Frontal cortex (tissue), 4 donors: ENCODE measurements around the gene WNT4. TPM values are rescaled to one million over a fixed set of nuclear protein-coding genes. Genes with fewer than 3 reads are reported as not detected.
"Not testable (repeated sequence)": the region's sequence is repeated elsewhere in the genome, so short reads cannot be mapped to it uniquely, and the experiment has no call there.

Source experiments
- DNase-seq, 2 donors: peaks; one replicate each; pipeline ENCODE4 v3.0.0; 2012; ENCODE audit warnings: low spot score in 2 of 2
- FAIRE-seq: peaks from 2 replicates; lab custom pipeline; 2012; peaks lifted over from hg19 to GRCh38; lab: Jason Lieb, UNC
- total RNA-seq: library from RNA; depleted of rRNA; stranded (reverse); fragments of >200 nt; gene quantifications from one replicate; pipeline ENCODE4 v1.2.3, GENCODE V29; 2014
- donor health status: control.
- donor health status: control.
- donor health status: control.

WNT4 gene
- total RNA-seq, 1 donor from 2014 or later = 3.3 TPM

DNA sequence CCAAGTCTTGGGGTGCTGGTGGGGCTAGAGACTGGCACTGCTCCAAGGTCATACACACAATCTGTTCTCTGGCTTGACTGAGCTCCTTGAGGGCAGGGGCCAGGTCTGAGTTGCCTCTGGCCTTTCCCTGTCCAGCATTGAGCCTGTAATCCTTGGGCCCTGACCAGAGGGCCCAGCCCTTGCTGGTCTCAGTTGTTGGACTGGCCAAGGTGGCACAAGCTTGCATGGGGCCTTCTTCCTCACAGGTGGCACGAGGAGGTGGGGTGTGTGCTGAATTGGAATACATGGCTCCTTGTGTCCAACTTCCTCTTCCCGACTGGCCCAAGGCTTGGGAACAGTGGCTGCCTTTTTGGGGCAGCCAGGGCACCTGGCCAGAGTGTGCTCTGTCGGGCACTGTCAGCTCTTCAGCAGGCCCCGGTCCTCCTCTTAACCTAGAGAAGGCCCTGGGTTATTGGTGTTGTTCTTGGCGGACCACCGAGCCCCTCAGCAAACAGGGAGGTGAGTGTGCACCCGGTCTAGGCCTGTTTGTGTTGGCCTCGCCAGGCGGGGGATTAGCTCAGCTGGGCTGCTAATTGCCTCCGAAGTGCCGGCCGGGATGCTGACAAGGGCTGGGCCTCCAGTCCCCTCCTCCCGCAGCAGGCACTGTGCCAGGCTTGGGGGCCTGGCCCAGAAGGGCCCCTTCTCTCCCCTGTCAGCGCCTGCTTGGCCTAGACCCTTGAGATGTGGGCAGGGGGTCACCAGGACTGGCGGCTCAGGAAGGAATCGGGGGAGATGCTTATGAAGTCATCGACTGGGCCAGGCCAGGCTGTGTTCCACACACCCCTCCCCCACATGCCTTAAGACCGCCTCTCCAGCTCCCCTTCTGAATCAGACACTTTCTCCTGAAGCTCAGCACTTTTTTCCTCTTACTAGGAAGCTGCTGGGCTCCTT lies 28.5 kb downstream of the WNT4 start:
- DNase-seq = no peak

DNA sequence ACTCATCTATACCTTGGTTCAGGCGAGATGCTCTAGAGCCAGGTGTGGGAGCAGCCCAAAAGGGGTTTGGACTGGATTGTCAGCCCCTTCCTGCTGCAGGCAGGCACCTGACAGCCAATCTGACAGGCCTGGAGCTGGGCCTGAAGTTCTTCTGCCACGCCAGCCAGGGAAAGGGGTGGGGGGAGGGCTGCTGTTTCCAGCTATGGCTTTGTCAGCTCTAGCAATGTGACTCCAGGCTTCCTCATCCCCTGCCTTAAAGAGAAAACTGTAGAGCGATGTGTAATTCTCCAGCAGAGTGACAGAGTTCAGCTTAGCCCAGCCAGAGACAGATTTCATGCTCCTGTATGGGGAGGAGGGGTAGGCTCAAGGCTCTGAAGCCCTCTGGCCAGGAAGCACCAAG lies 30.3 kb downstream of the WNT4 start:
- no peak for FAIRE-seq
- DNase-seq = no peak

More for the DNA sequence above, 28.5 kb downstream of the WNT4 start:
- no peak for FAIRE-seq

DNA sequence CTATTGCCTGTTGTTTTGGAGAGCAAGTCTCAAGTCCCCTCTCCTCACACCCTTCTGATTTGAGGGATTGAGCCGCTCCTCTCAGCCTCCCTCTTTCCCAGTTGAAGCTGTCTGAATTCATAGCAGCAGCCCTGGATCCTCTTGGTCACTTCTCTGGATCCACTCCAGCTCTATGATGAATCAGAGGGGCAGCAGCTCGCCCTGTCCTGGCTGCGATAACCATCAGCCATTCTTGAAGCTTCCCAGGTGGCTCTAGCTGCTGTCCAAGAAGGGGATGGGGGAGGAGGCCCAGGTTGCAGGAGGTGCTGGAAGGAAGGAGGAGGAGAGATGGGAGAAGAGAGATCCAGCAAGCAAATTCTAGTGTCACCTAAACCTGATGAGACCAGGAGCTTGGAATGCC lies 31.3 kb downstream of the WNT4 start:
- FAIRE-seq = no peak
- no peak for DNase-seq

DNA sequence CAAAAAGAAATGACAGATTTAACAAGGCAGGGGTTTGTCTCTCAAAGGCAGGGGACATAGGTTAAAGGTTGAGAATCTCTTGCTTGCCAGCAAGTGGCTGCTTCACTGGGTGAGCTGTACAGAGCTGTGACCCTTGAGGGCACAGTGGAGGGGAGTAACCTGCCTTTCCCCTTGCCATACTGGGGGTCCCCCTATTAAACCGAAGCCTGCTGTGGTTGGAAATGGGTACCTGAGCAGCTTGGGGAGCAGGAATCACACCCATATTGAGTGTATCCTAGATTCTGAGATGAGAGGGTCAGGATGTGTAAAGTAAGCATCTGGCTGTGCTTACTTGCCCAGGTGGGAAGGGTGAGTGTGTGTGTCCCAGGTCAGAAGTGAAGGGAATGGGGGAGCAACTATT lies 31.8 kb downstream of the WNT4 start:
- DNase-seq (no peak), FAIRE-seq (no peak)

DNA sequence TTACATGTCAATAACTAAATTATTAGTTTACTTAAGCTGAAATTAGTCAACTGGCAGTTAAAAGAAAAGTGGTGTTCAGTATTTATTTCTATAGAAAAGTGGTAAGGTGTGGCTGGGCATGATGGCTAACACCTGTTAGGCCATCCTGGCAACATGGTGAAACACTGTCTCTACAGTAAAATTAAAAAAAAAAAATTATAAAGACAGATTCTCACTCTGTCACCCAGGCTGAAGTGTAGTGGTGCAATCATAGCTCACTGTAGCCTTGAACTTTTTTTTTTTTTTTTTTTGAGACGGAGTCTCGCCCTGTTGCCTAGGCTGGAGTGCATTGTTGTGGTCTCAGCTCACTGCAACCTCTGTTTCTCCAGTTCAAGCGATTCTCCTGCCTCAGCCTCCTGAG lies 32.9 kb downstream of the WNT4 start:
- DNase-seq (no peak), FAIRE-seq (no peak)

DNA sequence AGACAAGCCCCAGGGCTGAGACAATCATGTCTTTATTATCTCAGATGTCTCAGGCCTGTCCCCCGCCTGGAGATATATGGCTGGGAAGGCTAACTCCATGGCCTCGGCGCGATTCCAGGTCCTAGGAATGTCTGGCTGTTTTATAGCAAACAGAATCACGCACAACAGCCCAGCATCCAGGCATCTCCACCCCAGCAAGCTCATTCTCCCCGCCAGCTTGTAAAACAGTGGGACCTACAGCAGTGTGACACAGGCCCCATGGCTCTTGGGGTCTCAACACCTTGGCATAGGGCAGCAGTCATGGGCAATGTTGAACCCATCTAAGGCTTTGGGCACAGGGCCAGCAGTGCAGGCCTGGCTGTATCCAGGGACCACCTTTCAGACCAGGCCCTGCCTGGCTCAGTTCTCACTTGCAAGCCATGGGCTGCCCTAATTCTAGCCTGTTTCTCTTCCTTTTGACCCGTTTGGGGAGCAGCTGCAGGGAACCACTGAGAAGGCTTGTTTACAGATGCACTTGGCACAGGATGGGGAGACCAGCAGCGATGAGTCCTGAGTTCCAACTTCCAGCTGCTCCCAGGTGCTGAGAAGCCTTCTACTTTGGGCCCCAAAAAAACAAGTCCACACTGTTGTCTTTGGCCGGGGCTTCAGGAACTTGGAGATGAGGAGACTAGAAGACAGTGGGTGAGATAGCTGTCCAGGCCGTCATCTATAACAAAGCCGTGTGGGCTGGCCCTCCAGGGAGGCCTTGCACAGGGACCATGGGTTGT lies 34.4 kb downstream of the WNT4 start:
- no peak for DNase-seq
- FAIRE-seq = no peak

DNA sequence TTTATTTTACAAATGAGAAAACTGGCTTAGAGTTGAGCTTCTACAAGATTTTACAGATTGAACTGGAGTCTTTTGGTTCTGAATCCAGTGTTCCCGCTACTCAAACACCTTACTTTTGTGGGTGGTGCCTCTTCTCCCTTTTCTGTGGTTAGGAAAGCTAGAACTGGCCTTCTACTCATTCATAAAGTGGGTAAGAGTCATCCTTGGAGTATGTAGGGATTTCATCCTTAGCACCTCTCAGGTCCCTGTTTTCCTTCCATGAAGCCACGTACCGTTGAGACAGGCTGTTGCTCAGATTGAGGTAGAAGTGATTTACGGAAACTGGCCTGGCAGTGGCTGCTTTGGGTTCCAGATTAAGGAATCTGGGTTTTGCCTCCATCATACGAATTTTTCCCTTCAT lies 35.8 kb downstream of the WNT4 start:
- FAIRE-seq (no peak), DNase-seq (no peak)

DNA sequence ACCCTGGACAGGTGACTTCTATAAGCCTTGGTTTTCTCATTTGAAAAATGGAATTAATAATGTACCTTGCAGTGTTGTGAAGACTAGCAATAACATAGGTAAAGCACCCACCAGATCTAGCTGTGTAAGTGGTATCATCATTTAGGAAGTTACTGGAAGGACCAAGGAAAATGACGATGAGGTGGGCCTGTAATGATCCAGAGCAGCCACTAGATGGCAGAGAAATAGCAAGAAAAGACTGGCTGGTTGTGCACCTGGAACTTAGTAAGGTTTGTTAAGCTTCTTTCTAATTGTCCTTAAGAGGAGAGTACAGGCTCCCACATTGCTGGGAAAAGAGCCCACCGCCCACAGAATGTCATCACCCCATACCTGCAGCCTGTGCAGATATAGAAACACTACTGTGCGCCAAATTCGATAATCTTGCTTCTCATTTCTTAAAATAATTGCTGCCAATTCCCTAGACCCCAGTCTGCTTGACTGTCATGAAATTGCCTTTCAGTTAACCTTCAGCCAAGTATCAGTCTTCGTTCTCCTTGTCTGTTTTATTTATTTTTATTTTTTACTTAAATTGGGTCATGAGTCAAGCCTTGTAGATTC lies 37.2 kb downstream of the WNT4 start:
- FAIRE-seq (no peak), DNase-seq (no peak)

DNA sequence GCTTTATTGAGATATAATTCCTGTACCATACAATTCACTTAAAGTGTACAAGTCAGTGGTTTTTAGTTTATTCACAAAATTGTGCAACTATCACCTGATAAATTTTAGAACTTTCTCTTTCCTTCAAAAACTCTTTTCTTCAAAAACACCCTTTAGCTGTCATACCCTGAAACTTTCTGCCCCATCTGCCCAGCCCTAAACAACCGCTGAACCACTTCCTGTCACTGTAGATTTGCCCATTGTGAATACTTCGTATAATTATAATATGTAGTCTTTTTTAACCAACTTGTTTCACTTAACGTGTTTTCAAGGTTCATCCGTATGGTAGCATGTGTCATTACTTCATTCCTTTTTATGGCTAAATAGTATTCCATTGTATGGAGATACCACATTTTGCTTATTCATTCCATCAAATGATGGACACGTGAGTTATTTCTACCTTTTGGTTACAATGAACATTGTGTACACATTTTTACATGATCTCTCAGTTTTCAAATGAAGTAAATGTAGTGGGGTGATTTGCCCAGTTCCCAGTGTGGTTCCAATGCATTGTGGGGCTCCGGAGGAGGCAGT lies 37.9 kb downstream of the WNT4 start:
- no peak for DNase-seq
- no peak for FAIRE-seq

DNA sequence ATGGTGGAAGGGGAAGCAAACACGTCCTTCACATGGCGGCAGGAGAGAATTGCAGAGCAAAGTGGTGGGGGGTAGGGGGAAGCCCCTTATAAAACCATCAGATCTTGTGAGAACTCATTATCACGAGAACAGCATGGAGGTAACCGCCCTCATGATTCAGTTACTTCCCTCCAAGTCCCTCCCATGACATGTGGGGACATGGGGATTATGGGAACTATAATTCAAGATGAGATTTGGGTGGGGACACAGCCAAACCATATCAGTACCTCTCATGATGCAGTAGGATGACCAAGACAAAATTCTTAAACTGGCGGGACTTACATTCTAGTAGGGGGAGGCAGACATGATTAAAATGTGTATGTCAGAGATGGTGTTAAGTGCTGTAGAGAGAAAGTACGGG lies 38.8 kb downstream of the WNT4 start:
- FAIRE-seq = no peak
- DNase-seq = no peak

DNA sequence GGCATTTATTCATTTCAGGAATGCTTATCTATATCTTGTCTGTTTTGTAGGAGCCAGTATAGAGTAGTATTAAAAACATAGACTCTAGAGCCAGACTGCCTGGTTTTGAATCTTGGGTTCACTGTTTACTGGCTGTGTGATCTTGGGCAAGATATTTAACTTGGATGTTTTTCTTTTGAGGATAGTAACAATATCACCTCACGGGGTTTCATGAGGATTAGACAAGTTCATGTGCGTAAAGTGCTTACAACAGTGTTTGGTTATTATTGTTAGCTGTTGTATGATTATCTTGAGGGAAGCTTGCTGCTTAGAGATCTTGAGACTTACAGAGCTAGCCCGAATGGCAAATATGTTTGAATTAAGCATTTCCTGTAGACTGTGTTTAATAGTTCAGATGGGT lies 40.2 kb downstream of the WNT4 start:
- FAIRE-seq (no peak), DNase-seq (no peak)

DNA sequence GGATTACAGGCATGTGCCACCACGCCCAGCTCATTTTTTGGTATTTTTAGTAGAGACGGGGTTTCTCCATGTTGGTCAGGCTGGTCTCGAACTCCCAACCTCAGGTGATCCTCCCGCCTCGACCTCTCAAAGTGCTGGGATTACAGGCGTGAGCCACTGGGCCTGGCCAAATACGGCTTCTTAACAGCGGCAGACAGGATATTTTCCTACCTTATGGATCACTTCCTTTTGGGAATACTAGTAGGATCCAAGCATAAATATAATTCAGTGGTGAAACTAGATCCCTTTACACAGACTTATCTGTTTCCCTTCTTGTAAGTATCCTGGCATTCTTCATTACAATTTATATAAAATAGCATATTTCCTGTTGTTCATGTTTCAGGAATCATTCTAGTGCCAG lies 40.9 kb downstream of the WNT4 start:
- no peak for DNase-seq
- FAIRE-seq = no peak

DNA sequence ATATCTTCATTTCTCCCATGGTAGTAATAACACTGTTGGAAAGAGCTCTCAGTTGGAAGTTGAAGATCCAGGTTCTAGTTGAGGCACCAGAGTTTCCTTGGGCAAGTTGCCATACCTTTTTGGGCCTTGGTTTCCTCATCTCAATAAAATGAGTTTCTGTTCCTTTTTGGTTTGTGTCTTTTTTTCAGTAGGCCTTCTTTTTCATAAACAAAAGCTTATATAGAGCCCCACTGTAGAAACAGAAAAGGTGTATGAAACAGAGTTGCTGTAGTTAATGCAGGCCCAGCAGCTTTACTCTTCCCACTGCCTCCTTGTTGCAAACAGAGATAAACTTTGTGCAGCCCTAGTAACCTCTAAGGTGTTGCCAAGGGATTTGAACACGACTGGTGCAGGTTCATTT lies 41.7 kb downstream of the WNT4 start:
- FAIRE-seq = no peak
- no peak for DNase-seq

DNA sequence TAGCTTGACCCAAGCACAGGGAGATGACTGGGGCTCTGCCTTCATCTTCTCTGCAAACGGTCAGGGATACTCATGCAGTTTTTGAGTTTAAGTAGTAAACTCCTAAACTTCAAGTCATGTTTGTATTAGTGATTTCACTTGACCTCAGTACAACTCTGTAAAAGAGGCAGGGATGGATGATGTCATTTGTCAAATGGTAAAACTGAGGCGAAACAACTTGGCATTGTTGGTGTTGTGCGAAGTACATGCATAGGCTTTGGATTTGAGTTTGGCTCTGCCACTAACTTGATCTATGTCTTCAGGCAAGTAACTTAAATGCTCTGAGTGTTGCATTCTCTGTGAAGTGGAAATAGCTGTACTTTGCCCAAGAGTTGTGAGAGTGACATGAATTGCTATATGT lies 42.7 kb downstream of the WNT4 start:
- no peak for DNase-seq
- FAIRE-seq = no peak

DNA sequence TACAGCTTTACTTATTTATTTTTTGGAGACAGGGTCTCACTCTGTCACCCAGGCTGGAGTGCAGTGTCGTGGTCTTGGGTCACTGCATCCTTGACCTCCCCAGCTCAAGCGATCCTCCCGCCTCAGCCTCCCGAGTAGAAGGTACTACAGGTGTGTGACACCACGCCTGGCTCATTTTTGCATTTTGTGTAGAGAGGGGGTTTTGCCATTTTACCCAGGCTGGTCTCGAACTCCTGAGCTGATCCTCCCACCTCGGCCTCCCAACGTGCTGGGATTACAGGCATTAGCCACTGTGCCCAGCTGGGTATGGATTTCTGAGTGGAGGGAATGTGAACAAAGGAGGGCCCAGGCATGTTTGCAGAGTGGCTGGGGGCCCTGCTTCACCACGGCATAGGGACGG lies 44.1 kb downstream of the WNT4 start:
- no peak for FAIRE-seq

DNA sequence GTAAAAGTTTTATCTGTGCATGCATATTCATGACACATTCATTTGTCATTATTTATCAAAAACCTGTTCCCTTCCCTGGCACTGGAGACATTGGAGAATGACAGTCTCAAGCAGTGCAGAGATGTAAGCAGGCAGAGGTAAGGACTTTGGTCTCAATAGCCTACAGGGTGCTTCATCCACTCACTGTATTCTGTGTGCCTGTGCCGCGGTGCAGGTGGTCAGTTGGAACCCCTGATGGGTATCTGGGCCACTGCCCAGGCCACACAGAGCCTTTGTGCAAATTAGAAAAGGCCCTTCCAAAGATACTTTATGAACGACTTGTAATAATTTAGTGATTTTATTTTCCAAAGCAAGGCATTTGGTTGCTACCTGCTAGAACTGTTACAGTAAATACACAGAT lies 46.4 kb downstream of the WNT4 start:
- DNase-seq (no peak), FAIRE-seq (no peak)

More for the DNA sequence above, 44.1 kb downstream of the WNT4 start:
- no peak for DNase-seq

DNA sequence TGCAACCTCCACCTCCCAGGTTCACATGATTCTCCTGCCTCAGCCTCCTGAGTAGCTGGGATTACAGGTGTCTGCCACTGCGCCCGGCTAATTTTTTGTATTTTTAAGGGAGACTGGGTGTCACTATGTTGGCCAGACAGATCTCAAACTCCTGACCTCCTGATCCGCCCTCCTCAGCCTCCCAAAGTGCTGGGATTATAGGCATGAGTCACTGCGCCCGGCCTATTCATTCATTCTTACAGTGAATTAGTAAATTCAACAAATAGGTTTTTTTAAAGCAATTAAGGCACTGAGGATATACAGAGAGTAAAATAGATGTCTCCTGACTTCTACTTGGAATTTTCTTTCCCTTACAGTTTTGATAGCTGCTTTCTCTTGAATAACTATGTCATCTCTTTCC lies 46.9 kb downstream of the WNT4 start:
- FAIRE-seq = no peak
- DNase-seq = no peak

DNA sequence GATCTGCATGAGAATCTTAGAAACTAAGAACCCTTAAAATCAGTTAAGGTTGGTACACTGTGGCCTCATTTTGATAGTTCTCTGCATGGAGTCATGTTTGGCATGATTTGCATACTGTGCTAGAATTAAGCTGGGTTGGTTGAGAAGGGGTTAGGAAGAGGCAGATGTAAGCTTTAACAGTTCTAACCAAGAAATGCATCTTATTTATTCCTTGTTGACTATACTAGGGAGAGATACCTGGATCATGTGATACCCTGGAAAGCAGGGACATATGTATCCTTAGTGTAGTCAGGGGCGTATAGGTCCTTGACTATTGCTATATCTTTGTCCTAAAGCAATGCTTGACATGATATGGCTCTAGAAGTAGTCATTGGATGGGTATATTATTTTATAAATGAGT lies 49.4 kb downstream of the WNT4 start:
- FAIRE-seq (no peak), DNase-seq (no peak)

DNA sequence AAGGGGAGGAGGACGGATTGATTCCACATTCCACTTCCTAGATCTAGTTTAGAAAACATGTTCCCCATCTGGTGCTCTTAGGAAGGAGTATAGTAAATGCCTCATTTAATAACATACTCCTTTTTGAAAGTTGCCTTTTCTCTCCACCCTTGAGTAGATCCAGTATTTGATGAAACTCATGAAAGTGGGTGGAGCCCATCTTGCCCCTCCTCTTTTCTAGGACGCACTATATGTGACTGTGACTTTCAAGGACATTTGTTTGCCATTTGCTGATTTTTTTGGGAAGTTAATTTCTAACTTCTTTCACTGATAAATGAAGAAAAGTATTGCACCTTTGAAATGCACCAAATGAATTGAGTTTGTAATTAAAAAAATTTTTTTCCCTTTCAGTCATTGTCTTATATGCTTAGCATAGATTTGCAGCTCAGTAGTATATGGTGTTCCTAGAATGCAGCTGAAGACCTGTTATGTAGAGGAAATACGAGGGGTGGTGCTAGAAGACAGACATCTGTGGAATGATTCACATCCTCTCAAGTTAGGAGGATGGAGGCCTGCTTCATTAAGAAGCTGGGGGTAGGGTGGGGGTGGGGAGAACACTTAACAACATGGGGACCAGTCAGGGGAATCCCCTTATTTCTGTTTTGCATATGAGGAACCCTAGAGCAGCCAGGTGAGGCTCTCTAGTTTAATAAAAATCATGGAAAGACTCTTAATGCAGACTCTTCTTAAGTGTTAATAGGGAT lies 50.7 kb downstream of the WNT4 start:
- not testable (repeated sequence) for DNase-seq, FAIRE-seq

DNA sequence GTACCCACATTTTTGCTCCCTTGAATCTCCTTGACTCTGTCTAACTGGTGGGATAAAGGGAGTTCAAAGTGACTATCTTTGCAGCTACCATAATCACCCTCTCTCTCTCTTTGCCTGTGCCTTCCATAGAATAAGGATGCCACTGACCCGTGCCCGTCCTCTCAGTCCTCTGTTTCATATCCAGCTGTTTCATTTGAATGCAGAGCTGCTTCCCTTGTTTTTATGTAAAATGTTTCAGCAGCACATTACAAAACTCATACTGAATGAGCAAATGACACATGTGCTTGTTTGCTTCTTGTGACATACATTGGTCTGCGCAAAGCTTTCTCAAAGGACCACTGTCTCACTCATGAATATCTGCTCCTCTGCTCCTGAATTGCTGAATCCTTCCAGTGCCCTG lies 52.0 kb downstream of the WNT4 start:
- DNase-seq (no peak), FAIRE-seq (no peak)
